IMR-90 (cell line): ENCODE results near the gene HIVEP3. TPM values are rescaled to one million over a fixed set of nuclear protein-coding genes. Genes with fewer than 3 reads are reported as not detected.

Experiments
- ATAC-seq: fragments of 200-7000 bp; cut with Tn5 transposase; 2 replicates; pipeline ENCODE4 v1.9.1; 2020; ENCODE audit warnings: low read depth, mild to moderate bottlenecking, moderate library complexity
- BruUV-seq: library from RNA; stranded (reverse); fragments of 400-500 nt; replicated peaks from 2 replicates; lab custom pipeline; 2021; lab: Mats Ljungman, UMichigan
- CTCF ChIA-PET: fragments of 300-600 bp; formaldehyde crosslinking; extraction: SDS; loops from one replicate; lab custom pipeline; 2021; ENCODE audit warnings: antibody characterized with exemption; lab: Yijun Ruan, JAX
- POLR2A ChIA-PET: fragments of 300-600 bp; sonication (Branson Sonifier 250); formaldehyde crosslinking; loops from one replicate; lab custom pipeline; 2022; ENCODE audit warnings: antibody characterized with exemption; ENCODE audit not compliant: unreplicated experiment; lab: Charles Lee
- DNase-seq: peaks from one replicate; pipeline ENCODE4 v3.0.0; 2013
- H2AFZ ChIP-seq: replicated peaks from 2 replicates; pipeline ENCODE3; 2013; ENCODE audit warnings: low read length, mild to moderate bottlenecking; ENCODE audit not compliant: poor library complexity
- H2AK5ac ChIP-seq: 2 replicates; pipeline ENCODE4 v1.6.1; 2013; ENCODE audit warnings: low read depth, low read length, inconsistent platforms
- H2AK9ac ChIP-seq: replicated peaks from 2 replicates; pipeline ENCODE3; 2013; ENCODE audit warnings: mild to moderate bottlenecking, low read depth, low read length, moderate library complexity; ENCODE audit not compliant: poor library complexity
- H2BK120ac ChIP-seq: 2 replicates; pipeline ENCODE4 v1.6.1; 2013; ENCODE audit warnings: low read depth, low read length, inconsistent platforms
- H2BK15ac ChIP-seq: 3 replicates; pipeline ENCODE4 v1.6.1; 2013; ENCODE audit warnings: low read depth, low read length, inconsistent platforms
- H2BK20ac ChIP-seq: 2 replicates; pipeline ENCODE4 v1.6.1; 2013; ENCODE audit warnings: low read depth, mild to moderate bottlenecking, inconsistent platforms, low read length, moderate library complexity
- H2BK5ac ChIP-seq: 2 replicates; pipeline ENCODE4 v1.6.1; 2013; ENCODE audit warnings: mild to moderate bottlenecking, low read depth, low read length, inconsistent platforms; ENCODE audit not compliant: poor library complexity, severe bottlenecking
- H3K14ac ChIP-seq: replicated peaks from 2 replicates; pipeline ENCODE4 v1.6.1; 2013; ENCODE audit warnings: low read depth, low read length, inconsistent platforms
- H3K18ac ChIP-seq: 2 replicates; pipeline ENCODE4 v1.6.1; 2013; ENCODE audit warnings: low read depth, low read length, control low read depth
- H3K23ac ChIP-seq: 2 replicates; pipeline ENCODE4 v1.6.1; 2013; ENCODE audit warnings: low read depth, low read length, inconsistent platforms
- H3K27ac ChIP-seq: 2 replicates; pipeline ENCODE4 v1.5.1; 2013; ENCODE audit warnings: mild to moderate bottlenecking, control low read depth, low read length; ENCODE audit not compliant: insufficient read depth
- H3K27me3 ChIP-seq: 2 replicates; pipeline ENCODE4 v1.6.1; 2013; ENCODE audit warnings: low read length; ENCODE audit not compliant: control insufficient read depth, insufficient read depth
- H3K36me3 ChIP-seq: 2 replicates; pipeline ENCODE4 v1.6.1; 2013; ENCODE audit warnings: low read length, mixed read lengths; ENCODE audit not compliant: control insufficient read depth, insufficient read depth
- H3K4ac ChIP-seq: 2 replicates; pipeline ENCODE4 v1.6.1; 2013; ENCODE audit warnings: low read depth, low read length, inconsistent platforms
- H3K4me1 ChIP-seq: 2 replicates; pipeline ENCODE4 v1.6.1; 2013; ENCODE audit warnings: low read length, mixed read lengths; ENCODE audit not compliant: control insufficient read depth, insufficient read depth
- H3K4me2 ChIP-seq: 2 replicates; pipeline ENCODE4 v1.6.1; 2013; ENCODE audit warnings: low read depth, mild to moderate bottlenecking, control low read depth, low read length, moderate library complexity
- H3K4me3 ChIP-seq: 2 replicates; pipeline ENCODE4 v1.5.1; 2013; ENCODE audit warnings: low read depth, mild to moderate bottlenecking, control low read depth, low read length, moderate library complexity; ENCODE audit not compliant: insufficient read depth
- H3K56ac ChIP-seq: 2 replicates; pipeline ENCODE4 v1.6.1; 2013; ENCODE audit warnings: low read length, inconsistent platforms; ENCODE audit not compliant: insufficient read depth; ENCODE audit errors: extremely low read depth
- H3K79me1 ChIP-seq, 2 experiments: 2 replicates each; pipeline ENCODE4 v1.6.1; 2013; ENCODE audit warnings: low read length in 2 of 2, inconsistent platforms in 1 of 2, low read depth in 1 of 2
- H3K9ac ChIP-seq: 2 replicates; pipeline ENCODE4 v1.6.1; 2013; ENCODE audit warnings: low read depth, low read length, control low read depth
- H3K9me1 ChIP-seq: 2 replicates; pipeline ENCODE4 v1.6.1; 2013; ENCODE audit warnings: low read length, inconsistent platforms; ENCODE audit not compliant: insufficient read depth
- H3K9me3 ChIP-seq: 2 replicates; pipeline ENCODE4 v1.6.1; 2013; ENCODE audit warnings: low read length; ENCODE audit not compliant: control insufficient read depth, insufficient read depth
- H4K20me1 ChIP-seq: 2 replicates; pipeline ENCODE4 v1.6.1; 2013; ENCODE audit warnings: low read length, inconsistent platforms; ENCODE audit not compliant: insufficient read depth
- H4K5ac ChIP-seq: 2 replicates; pipeline ENCODE4 v1.6.1; 2013; ENCODE audit warnings: mild to moderate bottlenecking, low read depth, low read length, control low read depth
- H4K8ac ChIP-seq, 2 experiments: 2 replicates each; pipeline ENCODE4 v1.6.1; 2013; ENCODE audit warnings: low read depth in 2 of 2, low read length in 2 of 2, control low read depth in 1 of 2, inconsistent platforms in 1 of 2
- H4K91ac ChIP-seq: 2 replicates; pipeline ENCODE4 v1.6.1; 2013; ENCODE audit warnings: low read depth, low read length, inconsistent platforms; ENCODE audit not compliant: insufficient read depth
- BHLHE40 ChIP-seq: fragments of 150-350 bp; IDR thresholded peaks from 2 replicates; pipeline ENCODE4 v1.6.1; 2016; ENCODE audit warnings: mild to moderate bottlenecking, low read depth, low read length
- CEBPB ChIP-seq: IDR thresholded peaks from 2 replicates; pipeline ENCODE4 v1.6.1; 2012; ENCODE audit warnings: low read depth, low read length, improper control_type of control experiment
- CHD1 ChIP-seq: IDR thresholded peaks from 2 replicates; pipeline ENCODE4 v1.6.1; 2012; ENCODE audit warnings: low read depth, low read length, improper control_type of control experiment
- FOS ChIP-seq: fragments of 150-350 bp; IDR thresholded peaks from 2 replicates; pipeline ENCODE4 v1.6.1; 2016; ENCODE audit warnings: low read depth, low read length
- MAFK ChIP-seq: IDR thresholded peaks from 2 replicates; pipeline ENCODE4 v1.6.1; 2012; ENCODE audit warnings: low read depth, low read length, improper control_type of control experiment
- MAZ ChIP-seq: IDR thresholded peaks from 2 replicates; pipeline ENCODE4 v1.6.1; 2012; ENCODE audit warnings: low read depth, mild to moderate bottlenecking, low read length, improper control_type of control experiment, moderate library complexity, borderline replicate concordance
- MXI1 ChIP-seq: IDR thresholded peaks from 2 replicates; pipeline ENCODE4 v1.6.1; 2012; ENCODE audit warnings: low read depth, mild to moderate bottlenecking, low read length, moderate library complexity, borderline replicate concordance
- NFE2L2 ChIP-seq: fragments of 150-350 bp; IDR thresholded peaks from 2 replicates; pipeline ENCODE4 v1.6.1; 2016; ENCODE audit warnings: low read depth, mild to moderate bottlenecking, low read length
- POLR2A ChIP-seq: IDR thresholded peaks from 2 replicates; pipeline ENCODE4 v1.6.1; 2012; ENCODE audit warnings: mild to moderate bottlenecking, low read depth, low read length
- RAD21 ChIP-seq: IDR thresholded peaks from 2 replicates; pipeline ENCODE4 v1.6.1; 2012; ENCODE audit warnings: low read length, improper control_type of control experiment
- RCOR1 ChIP-seq: IDR thresholded peaks from 2 replicates; pipeline ENCODE4 v1.6.1; 2012; ENCODE audit warnings: mild to moderate bottlenecking, low read length, improper control_type of control experiment; ENCODE audit not compliant: insufficient replicate concordance
- RFX5 ChIP-seq: IDR thresholded peaks from 2 replicates; pipeline ENCODE4 v1.8.0; 2012; ENCODE audit warnings: low read depth, mild to moderate bottlenecking, low read length, moderate library complexity
- SMC3 ChIP-seq: fragments of 150-350 bp; IDR thresholded peaks from 2 replicates; pipeline ENCODE4 v1.6.1; 2016; ENCODE audit warnings: low read depth, mild to moderate bottlenecking, antibody characterized with exemption, low read length, moderate library complexity
- USF2 ChIP-seq: fragments of 150-350 bp; IDR thresholded peaks from 2 replicates; pipeline ENCODE4 v1.6.1; 2017; ENCODE audit warnings: mild to moderate bottlenecking, antibody characterized with exemption, low read length, low read depth
- WGBS, 2 experiments: methylation state at CpG; one replicate each; pipeline versions ENCODE4 v1.1.5 to v1.1.7; 2013; ENCODE audit warnings: missing lambda C conversion rate in 2 of 2; ENCODE audit not compliant: insufficient read length in 1 of 2; ENCODE audit errors: extremely low coverage in 2 of 2; 5-methylcytosine and 5-hydroxymethylcytosine counted together
- dilution Hi-C: fragments of 300-500 bp; cut with HindIII; formaldehyde crosslinking; loops from one replicate; pipeline ENCODE4 v1.14.3; 2018; ENCODE audit warnings: low sequenced_read_pairs; ENCODE audit not compliant: unreplicated experiment
- in situ Hi-C: fragments of 300-500 bp; cut with MboI; formaldehyde crosslinking; loops from 3 replicates; pipeline ENCODE4 v1.14.3; 2019; ENCODE audit warnings: low sequenced_read_pairs, inconsistent platforms, mixed read lengths
- intact Hi-C: fragments of 100-400 bp; cut with micrococcal nuclease; formaldehyde crosslinking; loops from 2 replicates; pipeline ENCODE4 v1.10.0; 2022
- polyA plus RNA-seq, 3 experiments: library from polyadenylated mRNA; depleted of rRNA; stranded (reverse); fragments of >200 nt; gene quantifications; 2 replicates each; pipeline ENCODE4 v1.2.3, GENCODE V29; 2012; ENCODE audit warnings: low replicate concordance in 1 of 3
- total RNA-seq: library from RNA; depleted of rRNA; stranded (reverse); fragments of >200 nt; gene quantifications from 2 replicates; pipeline ENCODE4 v1.2.3, GENCODE V29; 2012
- TF ChIP-seq, protein P1 (sequence below): conservative IDR thresholded peaks from 2 replicates; pipeline ENCODE4 v1.5.1; 2012; ENCODE audit warnings: mild to moderate bottlenecking, low read depth, low read length, improper control_type of control experiment
- TF ChIP-seq, protein P2 (sequence below): fragments of 150-350 bp; IDR thresholded peaks from 2 replicates; pipeline ENCODE4 v1.6.1; 2016; ENCODE audit warnings: low read depth, mild to moderate bottlenecking, low read length, moderate library complexity, borderline replicate concordance

HIVEP3 gene
- total and polyA plus RNA-seq, 2 of the 4 experiments (the other 2 are of a cell fraction): 1.4 to 4.0 TPM

DNA sequence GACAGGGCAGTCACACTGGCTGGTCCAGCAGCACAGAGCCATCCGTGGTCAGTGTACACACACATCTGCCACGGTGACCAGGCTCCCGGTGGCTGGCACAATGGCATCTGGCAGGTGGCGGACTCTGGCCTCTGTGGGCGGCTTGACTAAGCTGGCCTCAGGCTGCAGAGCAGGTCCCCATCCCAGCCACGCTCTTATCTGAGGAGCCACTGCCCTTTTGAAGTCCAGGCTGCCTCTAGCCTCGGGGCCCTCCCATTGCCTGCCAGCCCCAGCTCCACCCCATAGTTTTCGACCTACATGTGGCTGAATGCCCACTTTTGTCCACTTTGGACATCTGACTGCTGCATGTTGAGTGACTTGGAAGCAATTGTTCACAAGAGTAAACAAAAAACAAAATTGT is 404.3 kb downstream of the HIVEP3 start:
- Histone ChIP-seq H3K4ac (no peak overlapping the region), H3K4me1 (peaks cover 3% of the 10 kb centered on the region; the same call in 1 of the 2 replicates), H3K9ac (no peak overlapping the region), H2AK5ac (no peak overlapping the region), H2BK15ac (no peak overlapping the region), H4K8ac (no peak overlapping the region), H3K9me1 (peaks cover 4% of the 10 kb centered on the region; the same call in 1 of the 2 replicates), H4K20me1 (no peaks in the 10 kb centered on the region), H3K27me3 (no peaks in the 10 kb centered on the region), H3K56ac (no peak overlapping the region), H3K23ac (no peak overlapping the region), H3K36me3 (no peaks in the 10 kb centered on the region), H2AK9ac (no peak overlapping the region), H3K4me2 (no peak overlapping the region), H2BK20ac (no peak overlapping the region), H3K4me3 (no peak overlapping the region), H2AFZ (no peak overlapping the region), H3K79me1 (no peaks in the 10 kb centered on the region), H3K27ac (no peak overlapping the region), H2BK120ac (no peak overlapping the region), H3K14ac (no peak overlapping the region), H3K9me3 (no peaks in the 10 kb centered on the region), H4K5ac (no peak overlapping the region), H2BK5ac (no peak overlapping the region), H4K91ac (no peak overlapping the region), H3K18ac (no peak overlapping the region)
- POLR2A ChIA-PET: no interaction called here
- intact Hi-C loops: no loop called here
- ATAC-seq (no peak), DNase-seq (no peak)
- no TSS peak for BruUV-seq
- TF ChIP-seq NFE2L2 (no peak), CHD1 (no peak), MXI1 (no peak), RAD21 (no peak), MAZ (no peak), USF2 (no peak), RCOR1 (no peak), FOS (no peak), SMC3 (no peak), BHLHE40 (no peak), CEBPB (no peak), POLR2A (no peak), MAFK (no peak), RFX5 (no peak)
- TF ChIP-seq, protein P1, sequence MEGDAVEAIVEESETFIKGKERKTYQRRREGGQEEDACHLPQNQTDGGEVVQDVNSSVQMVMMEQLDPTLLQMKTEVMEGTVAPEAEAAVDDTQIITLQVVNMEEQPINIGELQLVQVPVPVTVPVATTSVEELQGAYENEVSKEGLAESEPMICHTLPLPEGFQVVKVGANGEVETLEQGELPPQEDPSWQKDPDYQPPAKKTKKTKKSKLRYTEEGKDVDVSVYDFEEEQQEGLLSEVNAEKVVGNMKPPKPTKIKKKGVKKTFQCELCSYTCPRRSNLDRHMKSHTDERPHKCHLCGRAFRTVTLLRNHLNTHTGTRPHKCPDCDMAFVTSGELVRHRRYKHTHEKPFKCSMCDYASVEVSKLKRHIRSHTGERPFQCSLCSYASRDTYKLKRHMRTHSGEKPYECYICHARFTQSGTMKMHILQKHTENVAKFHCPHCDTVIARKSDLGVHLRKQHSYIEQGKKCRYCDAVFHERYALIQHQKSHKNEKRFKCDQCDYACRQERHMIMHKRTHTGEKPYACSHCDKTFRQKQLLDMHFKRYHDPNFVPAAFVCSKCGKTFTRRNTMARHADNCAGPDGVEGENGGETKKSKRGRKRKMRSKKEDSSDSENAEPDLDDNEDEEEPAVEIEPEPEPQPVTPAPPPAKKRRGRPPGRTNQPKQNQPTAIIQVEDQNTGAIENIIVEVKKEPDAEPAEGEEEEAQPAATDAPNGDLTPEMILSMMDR: no peak
- TF ChIP-seq, protein P2, sequence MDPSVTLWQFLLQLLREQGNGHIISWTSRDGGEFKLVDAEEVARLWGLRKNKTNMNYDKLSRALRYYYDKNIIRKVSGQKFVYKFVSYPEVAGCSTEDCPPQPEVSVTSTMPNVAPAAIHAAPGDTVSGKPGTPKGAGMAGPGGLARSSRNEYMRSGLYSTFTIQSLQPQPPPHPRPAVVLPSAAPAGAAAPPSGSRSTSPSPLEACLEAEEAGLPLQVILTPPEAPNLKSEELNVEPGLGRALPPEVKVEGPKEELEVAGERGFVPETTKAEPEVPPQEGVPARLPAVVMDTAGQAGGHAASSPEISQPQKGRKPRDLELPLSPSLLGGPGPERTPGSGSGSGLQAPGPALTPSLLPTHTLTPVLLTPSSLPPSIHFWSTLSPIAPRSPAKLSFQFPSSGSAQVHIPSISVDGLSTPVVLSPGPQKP: no peak
- CTCF ChIA-PET: interaction anchor here (2.0 kb wide), 1 partner anchor 23 kb away, joined by 6 read pairs; no protein-coding TSS in a partner anchor
- in situ Hi-C loops: no loop called here
- dilution Hi-C loops: no loop called here
- 79% methylated on average over 5 of the region's 8 CpGs; no CpG with 5 or more reads in 1 of the 2 experiments for WGBS, 2 experiments
